ENCODE data around the gene FPGT.
"Not testable (repeated sequence)": the region's sequence is repeated elsewhere in the genome, so short reads cannot be mapped to it uniquely, and the experiment has no call there.

Gene FPGT

GRCh38 chr1:74247881-74248528 lies 50.0 kb downstream of the FPGT start:
- TF ChIP-seq EZH2 (IDR thresholded peaks at IDR 0.05; ENCODE audit: borderline replicate concordance, low read length): no peak
- no peak for TF ChIP-seq CTCF (IDR thresholded peaks at IDR 0.05; ENCODE audit: low read length)
- H3K9me3 ChIP-seq (ENCODE audit: low read length): no peaks in the 10 kb centered on the region

GRCh38 chr1:74253243-74253824 lies 55.3 kb downstream of the FPGT start:
- not testable (repeated sequence) for H3K27me3 ChIP-seq (ENCODE audit: insufficient read depth, low read length); H3K36me3 ChIP-seq (ENCODE audit: insufficient read depth, low read length); H3K27ac ChIP-seq (ENCODE audit: low read depth, low read length, poor library complexity, severe bottlenecking); H3K9me2 ChIP-seq (ENCODE audit: low read depth, low read length); H3K4me3 ChIP-seq (ENCODE audit: low read depth, low read length, poor library complexity, severe bottlenecking); H3K4me2 ChIP-seq (ENCODE audit: low read length); H4K20me1 ChIP-seq (ENCODE audit: insufficient read depth, low read length); H3K79me2 ChIP-seq (ENCODE audit: insufficient read depth, low read length); H3K4me1 ChIP-seq (ENCODE audit: insufficient read depth, low read length, severe bottlenecking); H3K9ac ChIP-seq (ENCODE audit: low read length); H3F3A ChIP-seq (ENCODE audit: insufficient read depth, low read length); H3K9me3 ChIP-seq (ENCODE audit: low read length); H2AFZ ChIP-seq (ENCODE audit: low read length)

More at GRCh38 chr1:74247881-74248528, 50.0 kb downstream of the FPGT start:
- H3K9ac ChIP-seq (ENCODE audit: low read length): no peak overlapping the region
- H3K36me3 ChIP-seq (ENCODE audit: insufficient read depth, low read length): no peaks in the 10 kb centered on the region
- H3K4me3 ChIP-seq (ENCODE audit: low read depth, low read length, poor library complexity, severe bottlenecking): no peak overlapping the region
- H3K27ac ChIP-seq (ENCODE audit: low read depth, low read length, poor library complexity, severe bottlenecking): no peak overlapping the region
- H3K79me2 ChIP-seq (ENCODE audit: insufficient read depth, low read length): no peaks in the 10 kb centered on the region
- H3F3A ChIP-seq (ENCODE audit: insufficient read depth, low read length): no peaks in the 10 kb centered on the region
- H4K20me1 ChIP-seq (ENCODE audit: insufficient read depth, low read length): no peaks in the 10 kb centered on the region
- no peaks in the 10 kb centered on the region for H3K4me1 ChIP-seq (ENCODE audit: insufficient read depth, low read length, severe bottlenecking)
- H3K4me2 ChIP-seq (ENCODE audit: low read length): no peak overlapping the region
- no peaks in the 10 kb centered on the region for H3K9me2 ChIP-seq (ENCODE audit: low read depth, low read length)
- no peaks in the 10 kb centered on the region for H3K27me3 ChIP-seq (ENCODE audit: insufficient read depth, low read length)
- no peak overlapping the region for H2AFZ ChIP-seq (ENCODE audit: low read length)

Measured in OCI-LY1 (cell line).